Peyer's patch (tissue), 4 donors: ENCODE results near the gene OXLD1.

Experiments used
- CTCF ChIP-seq, 6 experiments: fragments of 450-650 bp in 4 of 6; fragments of 200-600 bp in 2 of 6; sonication (generic) in 1 of 6; IDR thresholded peaks; one replicate each; pipeline ENCODE4 v1.5.1; 2017 to 2019; ENCODE audit warnings: antibody characterized with exemption in 6 of 6, mild to moderate bottlenecking in 3 of 6, moderate library complexity in 1 of 6
- POLR2A ChIP-seq, 2 donors: fragments of 450-650 bp; IDR thresholded peaks; one replicate each; pipeline ENCODE4 v1.5.1; 2017; ENCODE audit warnings: antibody characterized with exemption in 2 of 2, mild to moderate bottlenecking in 2 of 2, moderate library complexity in 2 of 2

- no peak for TF ChIP-seq CTCF (IDR thresholded peaks at IDR 0.05)
- TF ChIP-seq POLR2A (IDR thresholded peaks at IDR 0.05), result no peak
Measured at GRCh38 chr17:81650951-81651350, 15.5 kb downstream of the OXLD1 start.
